Measurements from ENCODE around the gene ZFTA.
A peak's percentile ranks its signal among the peaks of the same experiment; 100 is the strongest.

ZFTA gene

GRCh38 chr11:63745304-63746170, 23.0 kb downstream of the ZFTA start:
- DNase-seq, result no peak

- DNase-seq, result peak; percentile 73
Observed at GRCh38 chr11:63738720-63739360, 29.7 kb downstream of the ZFTA start.

DNA sequence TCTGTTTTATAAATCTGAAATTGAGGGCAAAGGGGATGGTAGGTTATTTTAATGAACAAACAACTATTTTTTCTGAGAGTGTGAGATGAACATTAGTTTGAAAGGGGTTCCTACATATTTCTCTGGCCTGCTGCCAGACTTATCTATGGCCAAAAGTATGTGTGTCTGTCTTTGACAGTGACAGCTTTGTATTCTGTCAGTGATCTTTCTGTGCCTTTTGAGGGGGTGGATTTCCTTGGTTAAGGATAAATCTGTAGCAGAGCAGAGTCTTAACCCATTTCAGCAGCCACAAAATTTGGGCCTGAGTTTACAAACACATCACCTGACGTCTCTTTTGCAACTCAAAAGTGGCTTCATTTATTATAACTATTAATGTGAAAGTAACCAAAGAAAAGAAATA, 30.9 kb downstream of the ZFTA start:
- DNase-seq, result no peak

DNA sequence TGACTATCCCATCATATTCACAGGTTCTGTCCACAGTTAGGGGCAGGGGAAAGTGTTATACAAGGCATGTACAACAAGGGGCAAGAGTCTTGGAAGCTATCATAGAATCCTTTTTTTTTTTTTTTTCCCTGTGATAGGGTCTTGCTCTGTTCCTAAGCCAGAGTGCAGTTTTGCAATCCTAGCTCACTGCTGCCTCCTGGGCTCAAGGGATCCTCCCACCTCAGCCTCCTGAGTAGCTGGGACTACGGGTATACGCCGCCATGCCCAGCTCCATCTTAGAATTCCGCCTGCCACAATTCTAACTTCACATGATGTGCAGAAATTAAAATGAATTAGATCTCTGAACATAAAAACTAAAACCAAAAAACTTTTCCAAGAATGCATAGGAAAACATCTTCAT, 31.7 kb downstream of the ZFTA start:
- DNase-seq, result no peak

GRCh38 chr11:63729326-63729725, 39.2 kb downstream of the ZFTA start:
- DNase-seq, result no peak

DNA sequence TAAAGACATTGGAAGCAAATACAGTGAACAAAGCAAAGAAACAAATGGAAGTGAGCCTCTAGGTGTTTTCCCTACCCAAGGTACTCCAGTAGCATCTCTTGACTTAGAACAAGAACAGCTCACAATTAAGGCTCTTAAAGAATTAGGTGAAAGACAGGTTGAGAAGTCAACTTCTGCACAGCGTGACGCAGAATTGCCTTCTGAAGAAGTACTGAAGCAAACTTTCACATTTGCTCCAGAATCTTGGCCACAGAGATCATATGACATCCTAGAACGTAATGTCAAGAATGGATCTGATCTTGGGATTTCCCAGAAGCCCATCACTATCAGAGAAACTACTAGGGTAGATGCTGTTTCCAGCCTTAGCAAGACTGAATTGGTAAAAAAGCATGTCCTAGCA, 48.0 kb downstream of the ZFTA start:
- DNase-seq, result no peak

GRCh38 chr11:63719987-63720386, 48.6 kb downstream of the ZFTA start:
- DNase-seq, result no peak

- DNase-seq, result no peak
Observed at GRCh38 chr11:63719001-63719400, 49.6 kb downstream of the ZFTA start.

Data from NCI-H526 treated with DMSO at 0.1 percent for 48 hours (cell line).